HG03095 (cell line): Measurements from ENCODE around the gene TCF4.
A peak's percentile ranks its signal among the peaks of the same experiment; 100 is the strongest.
"Not testable (repeated sequence)": the region's sequence is repeated elsewhere in the genome, so short reads cannot be mapped to it uniquely, and the experiment has no call there.

Source experiments
- ATAC-seq: cut with Tn5 transposase; IDR thresholded peaks from one replicate; pipeline ENCODE4 v1.9.1; 2021; ENCODE audit warnings: moderate library complexity; ENCODE audit not compliant: unreplicated experiment

TCF4 gene

GRCh38 chr18:55479656-55480420 is 108.2 kb downstream of the TCF4 start:
- ATAC-seq, result no peak

DNA sequence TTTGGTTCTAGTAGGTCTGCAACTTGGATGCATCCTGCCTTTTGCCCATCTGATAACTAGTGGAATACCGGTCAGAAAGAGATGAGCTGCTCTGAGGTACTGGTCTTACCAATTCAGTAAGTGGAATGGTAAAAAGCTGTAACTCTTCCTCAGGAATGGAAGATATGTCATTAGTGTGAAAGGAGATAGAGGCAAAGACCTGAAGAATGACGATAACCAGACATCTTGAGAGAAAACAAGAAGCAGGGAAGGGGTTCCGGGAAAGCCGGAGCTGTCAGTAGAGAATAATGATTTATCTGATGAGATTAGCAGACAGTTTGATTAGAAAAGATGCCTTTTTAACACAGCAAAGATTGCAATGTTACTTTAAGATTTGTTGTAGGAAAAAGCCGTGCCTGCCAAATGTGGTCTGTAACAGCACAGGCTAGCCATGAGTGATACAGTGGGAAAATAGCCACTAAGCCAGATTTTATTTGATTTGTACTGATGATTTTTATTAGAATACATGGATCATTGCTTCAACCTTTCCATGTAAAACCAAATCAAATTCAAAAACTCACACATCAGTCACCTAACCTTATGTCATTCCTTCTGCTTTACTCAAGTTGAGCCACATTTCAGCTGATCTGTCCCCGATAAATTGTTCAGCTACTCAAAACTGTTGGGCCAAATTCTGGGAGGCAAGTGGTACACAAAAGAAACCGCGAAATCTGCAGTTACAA is 110.0 kb downstream of the TCF4 start:
- ATAC-seq, result no peak

DNA sequence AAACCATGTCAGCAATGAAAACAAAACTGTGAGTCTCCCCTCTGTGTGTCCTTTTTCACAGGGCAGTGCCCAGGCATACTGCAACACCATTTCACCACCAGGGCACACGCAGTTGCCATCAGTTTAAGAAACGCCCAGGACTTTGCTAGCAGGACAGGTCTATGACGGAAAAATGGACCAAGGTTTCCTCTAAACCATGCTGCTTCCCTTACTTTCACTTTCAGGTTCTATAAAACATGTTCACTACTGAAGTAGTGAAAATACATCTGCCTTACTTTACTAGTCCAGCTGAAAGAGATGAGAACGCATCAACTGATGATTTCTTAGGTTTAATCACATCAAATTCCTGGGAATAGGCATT is 110.5 kb downstream of the TCF4 start:
- ATAC-seq, result peak; percentile 77

- ATAC-seq, result no peak
Observed at GRCh38 chr18:55475916-55476315, 112.1 kb downstream of the TCF4 start.

- no peak for ATAC-seq
Observed at GRCh38 chr18:55475467-55475866, 112.5 kb downstream of the TCF4 start.

DNA sequence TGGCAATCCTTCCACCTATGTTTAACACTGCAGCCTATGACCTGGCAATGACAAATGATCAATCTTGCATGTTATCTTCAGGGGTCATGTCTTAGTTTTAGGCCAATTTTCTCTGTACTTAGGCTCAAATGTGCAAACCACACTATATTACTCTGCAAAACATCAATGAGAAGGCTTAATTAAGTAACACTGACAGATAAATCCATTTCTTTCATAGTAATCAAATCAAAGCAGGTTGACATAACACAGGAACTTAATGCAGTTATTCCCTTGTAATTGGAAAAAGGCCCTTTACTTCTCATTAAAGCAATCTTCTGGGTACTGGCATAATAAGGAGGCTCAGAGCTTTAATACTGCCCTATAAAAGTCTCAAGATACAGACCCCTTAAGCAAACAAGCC is 114.4 kb downstream of the TCF4 start:
- ATAC-seq, result no peak

DNA sequence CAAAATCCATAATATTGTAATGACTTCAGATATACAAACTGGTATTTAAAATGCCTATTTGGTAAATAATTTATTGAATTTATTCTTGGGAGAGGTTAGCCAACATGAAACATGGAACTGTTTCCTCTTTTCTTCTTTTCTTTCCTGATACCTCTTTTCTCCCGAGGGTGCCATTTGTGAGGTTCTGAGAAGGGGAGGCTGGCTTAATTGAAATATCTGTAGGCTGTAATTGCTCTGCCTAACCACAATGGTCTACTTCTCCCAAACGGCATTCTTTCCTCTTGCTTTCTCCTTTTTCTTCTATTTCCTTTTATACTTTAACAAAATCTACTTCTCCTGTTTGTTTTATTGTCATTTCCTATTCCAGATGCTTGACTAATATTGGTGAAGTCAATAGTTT is 114.9 kb downstream of the TCF4 start:
- no peak for ATAC-seq

DNA sequence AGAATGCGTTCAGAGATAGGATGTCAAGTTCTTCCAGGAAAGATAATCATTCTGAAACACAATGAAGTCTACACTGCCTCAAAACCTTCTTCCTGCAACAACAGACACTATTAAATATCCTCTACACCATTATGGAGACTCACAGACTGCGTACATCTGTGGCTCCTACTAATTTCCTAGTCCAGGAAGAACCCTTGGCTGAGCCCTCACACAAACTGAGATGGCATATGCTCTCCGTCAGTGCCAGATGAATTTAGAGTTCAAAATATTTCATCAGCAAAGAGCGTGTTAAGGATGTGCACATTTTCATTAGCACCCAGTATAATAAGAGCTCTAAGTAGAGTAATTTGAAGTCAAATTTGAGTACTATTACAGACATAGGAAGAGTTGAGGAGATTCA is 117.2 kb downstream of the TCF4 start:
- ATAC-seq, result no peak

- not testable (repeated sequence) for ATAC-seq
Observed at GRCh38 chr18:55469134-55469533, 118.9 kb downstream of the TCF4 start.

GRCh38 chr18:55466789-55467188 is 121.2 kb downstream of the TCF4 start:
- ATAC-seq, result no peak

GRCh38 chr18:55465313-55465712 is 122.7 kb downstream of the TCF4 start:
- no peak for ATAC-seq

DNA sequence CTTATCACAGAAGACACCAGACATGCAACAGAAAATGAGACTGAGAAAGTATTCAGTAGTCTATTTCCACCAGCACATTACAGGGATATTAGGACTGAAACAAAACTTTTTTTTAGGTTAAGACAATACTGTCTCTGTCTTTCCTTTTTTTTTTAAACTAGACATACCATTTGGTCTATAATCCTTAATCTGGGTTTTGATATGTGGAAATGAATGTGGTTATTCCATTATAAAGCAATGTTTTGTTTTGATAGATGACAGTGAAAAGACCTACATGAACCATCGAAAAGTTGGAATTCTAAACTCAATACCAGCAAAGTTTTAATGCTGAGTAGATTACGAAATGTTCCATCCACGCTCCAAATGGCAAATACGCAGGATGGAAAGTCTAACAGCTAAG is 123.4 kb downstream of the TCF4 start:
- no peak for ATAC-seq

GRCh38 chr18:55462652-55463051 is 125.3 kb downstream of the TCF4 start:
- no peak for ATAC-seq

- no peak for ATAC-seq
Observed at GRCh38 chr18:55461848-55462247, 126.1 kb downstream of the TCF4 start.

GRCh38 chr18:55458456-55459203 is 129.4 kb downstream of the TCF4 start:
- no peak for ATAC-seq

DNA sequence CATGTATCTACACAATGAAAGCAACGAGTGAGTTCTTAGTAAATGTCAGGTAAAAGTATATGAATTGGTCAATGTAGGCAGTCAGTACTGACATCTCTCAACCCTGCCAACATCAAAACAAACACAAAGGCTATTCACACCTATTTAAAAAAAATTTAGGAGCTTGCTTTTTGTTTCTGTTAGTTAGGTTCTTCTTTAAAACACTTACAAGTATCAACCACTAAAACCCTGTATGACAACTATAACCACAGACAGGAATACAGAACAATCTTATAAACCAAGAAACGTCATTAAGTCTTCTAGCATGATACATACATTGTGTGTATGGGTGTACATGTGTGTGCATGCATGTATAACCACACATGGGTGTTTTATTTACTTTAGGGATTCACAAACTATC is 131.0 kb downstream of the TCF4 start:
- ATAC-seq, result no peak

DNA sequence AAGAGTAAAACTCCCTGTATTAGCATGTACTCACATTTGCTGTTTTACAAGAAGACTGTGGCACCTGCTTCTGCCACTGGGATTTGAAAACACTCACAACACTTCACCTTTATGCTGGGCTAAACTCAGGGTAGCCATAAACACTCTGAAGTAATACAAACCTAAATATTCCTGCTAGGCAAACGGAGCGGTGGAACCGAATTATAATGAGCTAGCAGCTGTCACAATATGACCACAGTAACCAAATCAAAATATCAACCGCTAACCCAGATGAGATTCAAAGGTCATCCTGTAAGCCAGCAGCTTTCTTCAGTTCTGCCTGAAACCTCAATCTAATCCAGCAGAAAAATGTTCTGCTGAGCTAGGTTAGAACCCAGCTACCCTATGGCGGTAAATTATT is 132.1 kb downstream of the TCF4 start:
- ATAC-seq, result no peak

GRCh38 chr18:55453186-55453585 is 134.8 kb downstream of the TCF4 start:
- no peak for ATAC-seq

DNA sequence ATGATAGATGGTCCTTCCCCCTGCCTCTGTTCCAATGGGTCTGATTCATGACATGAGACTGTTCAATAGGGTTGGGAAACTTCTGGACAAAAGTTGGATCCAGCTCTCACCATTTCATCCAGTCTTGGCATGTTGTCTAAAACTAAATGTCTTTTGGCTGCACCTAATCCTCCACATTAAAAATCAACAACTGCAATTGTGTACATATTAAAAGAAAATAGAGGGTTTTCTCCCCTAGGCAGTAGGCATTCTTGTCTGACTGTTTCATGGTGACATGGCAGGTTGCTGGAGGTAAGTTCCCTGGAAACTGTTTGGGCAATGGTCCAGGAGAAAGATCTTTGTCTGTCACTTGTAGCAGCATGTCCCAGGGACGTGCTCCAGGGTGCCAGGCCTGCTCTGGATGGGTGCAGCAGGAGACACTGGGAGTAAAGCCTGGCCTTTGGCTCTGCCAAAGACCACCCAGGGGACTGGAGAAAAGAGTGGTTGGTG is 135.8 kb downstream of the TCF4 start:
- ATAC-seq, result no peak

- no peak for ATAC-seq
Observed at GRCh38 chr18:55449412-55450140, 138.4 kb downstream of the TCF4 start.

DNA sequence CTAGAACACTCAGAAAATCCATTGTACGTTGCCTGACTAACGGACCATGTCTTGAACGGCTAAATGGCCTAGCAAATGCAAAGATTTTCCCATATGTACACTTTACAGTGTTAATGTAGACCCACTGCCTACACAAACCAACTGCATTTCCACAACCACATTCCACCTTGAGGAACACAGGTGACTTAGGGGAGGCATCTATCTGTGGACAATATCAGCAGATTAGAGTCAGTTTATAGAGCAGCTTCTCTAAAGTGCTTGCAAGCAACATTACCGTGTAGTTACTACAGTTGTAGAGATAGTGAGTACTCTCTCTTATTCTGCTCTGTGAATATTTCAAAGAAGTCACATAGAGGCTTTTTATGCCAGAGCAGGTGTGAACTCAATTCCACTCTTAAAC is 139.6 kb downstream of the TCF4 start:
- ATAC-seq, result no peak
